Transverse colon (tissue), 4 donors: Measurements from ENCODE around the gene MEGF9.

Source experiments
- CTCF ChIP-seq, 5 experiments: fragments of 200-600 bp in 3 of 5; fragments of 450-650 bp in 2 of 5; sonication (generic) in 3 of 5; IDR thresholded peaks; 1 replicate in 2 of 5; 2 replicates in 3 of 5; pipeline ENCODE4 v1.5.1; 2016 to 2017; ENCODE audit warnings: antibody characterized with exemption in 5 of 5, inconsistent platforms in 3 of 5, mild to moderate bottlenecking in 2 of 5, moderate library complexity in 1 of 5
- EP300 ChIP-seq: sonication (generic); formaldehyde crosslinking; IDR thresholded peaks from one replicate; pipeline ENCODE4 v1.6.1; 2017; ENCODE audit warnings: antibody characterized with exemption, low read depth
- POLR2A ChIP-seq: fragments of 450-650 bp; IDR thresholded peaks from one replicate; pipeline ENCODE4 v1.6.1; 2016; ENCODE audit warnings: antibody characterized with exemption, mild to moderate bottlenecking, moderate library complexity
- POLR2AphosphoS5 ChIP-seq, 3 donors: sonication (generic); formaldehyde crosslinking; IDR thresholded peaks; one replicate each; pipeline ENCODE4 v1.6.1; 2016; ENCODE audit warnings: antibody characterized with exemption in 3 of 3

GRCh38 chr9:120622790-120623189 lies 91.5 kb downstream of the MEGF9 start:
- TF ChIP-seq CTCF (IDR thresholded peaks at IDR 0.05) (no peak), EP300 (no peak), POLR2AphosphoS5 (IDR thresholded peaks at IDR 0.05) (no peak), POLR2A (no peak)
